B cell (primary cell): Measurements from ENCODE around the gene SACM1L.

Experiments used
- EZH2 ChIP-seq: IDR thresholded peaks from 2 replicates; pipeline ENCODE4 v1.6.1; 2012; ENCODE audit warnings: borderline replicate concordance, low read depth, mild to moderate bottlenecking, moderate library complexity, low read length; ENCODE audit not compliant: insufficient read depth, poor library complexity, severe bottlenecking
- TF ChIP-seq, protein P1 (sequence below): fragments of 200-600 bp; IDR thresholded peaks from one replicate; pipeline ENCODE4 v1.8.0; 2022; ENCODE audit warnings: antibody characterized with exemption, mild to moderate bottlenecking

DNA sequence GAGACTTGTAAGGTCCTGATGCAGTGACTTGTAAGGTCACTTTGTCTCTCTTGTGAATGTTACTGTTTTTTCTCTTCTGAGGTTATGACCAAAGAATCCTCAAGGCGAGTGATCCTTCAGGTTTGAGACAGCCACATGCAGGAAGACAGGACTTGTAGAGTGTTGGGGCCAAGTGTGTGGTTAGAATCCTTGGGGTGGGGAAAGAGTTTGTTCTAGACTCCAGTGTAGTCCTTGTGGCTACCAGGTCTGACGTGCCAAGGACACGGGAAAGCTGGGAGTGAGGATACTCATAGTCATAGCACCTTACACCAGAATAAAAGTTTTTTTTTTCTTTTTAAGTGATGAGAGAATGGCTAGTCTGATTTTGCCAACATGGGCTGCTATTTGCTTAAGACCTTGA lies 7.3 kb upstream of the SACM1L start:
- TF ChIP-seq, protein P1, sequence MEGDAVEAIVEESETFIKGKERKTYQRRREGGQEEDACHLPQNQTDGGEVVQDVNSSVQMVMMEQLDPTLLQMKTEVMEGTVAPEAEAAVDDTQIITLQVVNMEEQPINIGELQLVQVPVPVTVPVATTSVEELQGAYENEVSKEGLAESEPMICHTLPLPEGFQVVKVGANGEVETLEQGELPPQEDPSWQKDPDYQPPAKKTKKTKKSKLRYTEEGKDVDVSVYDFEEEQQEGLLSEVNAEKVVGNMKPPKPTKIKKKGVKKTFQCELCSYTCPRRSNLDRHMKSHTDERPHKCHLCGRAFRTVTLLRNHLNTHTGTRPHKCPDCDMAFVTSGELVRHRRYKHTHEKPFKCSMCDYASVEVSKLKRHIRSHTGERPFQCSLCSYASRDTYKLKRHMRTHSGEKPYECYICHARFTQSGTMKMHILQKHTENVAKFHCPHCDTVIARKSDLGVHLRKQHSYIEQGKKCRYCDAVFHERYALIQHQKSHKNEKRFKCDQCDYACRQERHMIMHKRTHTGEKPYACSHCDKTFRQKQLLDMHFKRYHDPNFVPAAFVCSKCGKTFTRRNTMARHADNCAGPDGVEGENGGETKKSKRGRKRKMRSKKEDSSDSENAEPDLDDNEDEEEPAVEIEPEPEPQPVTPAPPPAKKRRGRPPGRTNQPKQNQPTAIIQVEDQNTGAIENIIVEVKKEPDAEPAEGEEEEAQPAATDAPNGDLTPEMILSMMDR, result no peak
- TF ChIP-seq EZH2, result no peak
